GM12874 (cell line): ENCODE results near the gene EBF3.

Source experiments
- CTCF ChIP-seq: IDR thresholded peaks from 2 replicates; pipeline ENCODE4 v1.5.1; 2011; ENCODE audit warnings: low read depth, mild to moderate bottlenecking, control low read depth, low read length, moderate library complexity; ENCODE audit not compliant: insufficient read depth

Gene EBF3

GRCh38 chr10:129849853-129850252 lies 114.2 kb downstream of the EBF3 start:
- TF ChIP-seq CTCF = no peak

GRCh38 chr10:129849452-129849750 lies 114.7 kb downstream of the EBF3 start:
- no peak for TF ChIP-seq CTCF

GRCh38 chr10:129848696-129849451 lies 115.2 kb downstream of the EBF3 start:
- TF ChIP-seq CTCF = no peak

- no peak for TF ChIP-seq CTCF
Measured at GRCh38 chr10:129847741-129848483, 116.2 kb downstream of the EBF3 start.

GRCh38 chr10:129846991-129847391 lies 117.1 kb downstream of the EBF3 start:
- no peak for TF ChIP-seq CTCF

- TF ChIP-seq CTCF = no peak
Measured at GRCh38 chr10:129845111-129845753, 118.8 kb downstream of the EBF3 start.

- no peak for TF ChIP-seq CTCF
Measured at GRCh38 chr10:129844216-129844766, 119.8 kb downstream of the EBF3 start.
